SJCRH30 (cell line): Measurements from ENCODE around the gene C16orf87. TPM values are rescaled to one million over a fixed set of nuclear protein-coding genes. Genes with fewer than 3 reads are reported as not detected.

Experiments
- total RNA-seq: library from RNA; depleted of rRNA; stranded (reverse); fragments of >200 nt; shearing (Covaris generic); gene quantifications from 2 replicates; pipeline ENCODE4 v1.2.3, GENCODE V29; 2014; rRNA removed

The C16orf87 gene
- total RNA-seq, 1 experiment from 2014 or later: 32.5 TPM

Other genes starting within 250 kb of the C16orf87 start
- gene SHCBP1, start 209.8 kb downstream of the C16orf87 start, total RNA-seq: 47.0 and 52.1 TPM in 2 replicates
- gene VPS35, start 142.0 kb downstream of the C16orf87 start, total RNA-seq: 97.8 and 99.8 TPM in 2 replicates
- 75.4 and 77.1 TPM in 2 replicates for gene ORC6, start 141.5 kb downstream of the C16orf87 start, total RNA-seq
- 0.25 and 0.26 TPM in 2 replicates for gene MYLK3, start 82.8 kb downstream of the C16orf87 start, total RNA-seq
- 14.9 and 17.2 TPM in 2 replicates for gene GPT2, start 53.2 kb upstream of the C16orf87 start, total RNA-seq
- gene DNAJA2, start 142.5 kb upstream of the C16orf87 start, total RNA-seq: 86.4 and 90.9 TPM in 2 replicates